BJ (cell line): ENCODE data around the gene LMTK3. TPM values are rescaled to one million over a fixed set of nuclear protein-coding genes. Genes with fewer than 3 reads are reported as not detected.
A peak's percentile ranks its signal among the peaks of the same experiment; 100 is the strongest.

ENCODE experiments used
- CTCF ChIA-PET: fragments of 350-600 bp; formaldehyde crosslinking; extraction: SDS; loops from one replicate; lab custom pipeline; 2021; ENCODE audit warnings: antibody characterized with exemption, inconsistent platforms; lab: Yijun Ruan, JAX
- POLR2A ChIA-PET: fragments of 300-600 bp; sonication (Branson Sonifier 250); formaldehyde crosslinking; extraction: SDS; loops from one replicate; lab custom pipeline; 2021; ENCODE audit warnings: antibody characterized with exemption; lab: Charles Lee
- DNase-seq: peaks from one replicate; pipeline ENCODE4 v3.0.0-alpha.2; 2011; ENCODE audit warnings: low read depth
- H3K27me3 ChIP-seq: 2 replicates; pipeline ENCODE4 v1.6.0; 2011; ENCODE audit warnings: low read length; ENCODE audit not compliant: control insufficient read depth, insufficient read depth
- H3K36me3 ChIP-seq: 2 replicates; pipeline ENCODE4 v1.5.1; 2011; ENCODE audit warnings: low read length; ENCODE audit not compliant: control insufficient read depth, insufficient read depth
- H3K4me3 ChIP-seq: 2 replicates; pipeline ENCODE4 v1.5.1; 2011; ENCODE audit warnings: low read depth, mild to moderate bottlenecking, control low read depth, low read length
- polyA plus RNA-seq: library from polyadenylated mRNA; depleted of rRNA; stranded (reverse); fragments of >200 nt; gene quantifications from 2 replicates; pipeline ENCODE4 v1.2.3, GENCODE V29; 2011
- TF ChIP-seq, protein P1 (sequence below): IDR thresholded peaks from 2 replicates; pipeline ENCODE4 v1.5.1; 2011; ENCODE audit warnings: low read depth, mild to moderate bottlenecking, control low read depth, inconsistent platforms, low read length, moderate library complexity; ENCODE audit not compliant: insufficient read depth

The LMTK3 gene
- polyA plus RNA-seq, 1 experiment = not detected

DNA sequence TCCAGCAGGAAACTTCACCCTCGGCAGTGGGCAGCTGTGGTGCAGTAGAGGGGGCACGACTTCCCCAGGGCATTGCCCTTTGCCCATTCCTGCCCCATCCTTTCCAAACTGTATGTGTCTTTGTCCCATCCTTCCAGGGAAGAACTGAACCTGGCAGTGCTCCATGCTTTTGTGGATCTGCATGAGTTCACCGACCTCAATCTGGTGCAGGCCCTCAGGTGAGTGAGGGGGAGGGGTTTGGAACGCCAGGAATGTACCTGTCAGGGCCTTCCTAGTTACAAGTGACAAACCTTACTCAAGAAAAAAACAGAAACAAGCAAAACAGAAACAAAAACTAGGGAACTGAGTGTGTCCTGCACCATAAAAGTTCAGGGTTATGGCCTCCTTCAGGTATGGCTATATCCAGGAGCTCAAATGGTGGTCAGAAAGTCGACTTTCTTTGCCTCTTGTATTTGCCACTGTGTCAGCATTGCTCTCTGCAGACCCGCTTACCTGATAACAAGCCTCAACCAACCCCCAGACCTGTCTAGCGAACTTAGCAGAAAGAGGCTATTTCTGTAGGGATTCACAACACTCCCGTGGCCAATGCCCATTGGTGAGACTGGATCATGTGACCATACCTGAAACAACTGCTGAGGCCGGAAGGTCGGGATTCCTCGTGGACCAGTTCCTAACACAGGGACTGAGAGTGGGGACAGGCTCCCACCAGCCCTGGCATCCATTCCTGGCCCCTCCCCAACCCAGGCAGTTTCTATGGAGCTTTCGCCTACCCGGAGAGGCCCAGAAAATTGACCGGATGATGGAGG lies 38.3 kb downstream of the LMTK3 start:
- Histone ChIP-seq H3K36me3 (peaks cover 59% of the 10 kb centered on the region), H3K4me3 (no peak overlapping the region), H3K27me3 (no peaks in the 10 kb centered on the region)
- CTCF ChIA-PET = interaction anchor here (1.2 kb wide), 1 partner anchor 16 kb away, joined by 4 read pairs; no protein-coding TSS in a partner anchor
- DNase-seq = no peak
- TF ChIP-seq, protein P1, sequence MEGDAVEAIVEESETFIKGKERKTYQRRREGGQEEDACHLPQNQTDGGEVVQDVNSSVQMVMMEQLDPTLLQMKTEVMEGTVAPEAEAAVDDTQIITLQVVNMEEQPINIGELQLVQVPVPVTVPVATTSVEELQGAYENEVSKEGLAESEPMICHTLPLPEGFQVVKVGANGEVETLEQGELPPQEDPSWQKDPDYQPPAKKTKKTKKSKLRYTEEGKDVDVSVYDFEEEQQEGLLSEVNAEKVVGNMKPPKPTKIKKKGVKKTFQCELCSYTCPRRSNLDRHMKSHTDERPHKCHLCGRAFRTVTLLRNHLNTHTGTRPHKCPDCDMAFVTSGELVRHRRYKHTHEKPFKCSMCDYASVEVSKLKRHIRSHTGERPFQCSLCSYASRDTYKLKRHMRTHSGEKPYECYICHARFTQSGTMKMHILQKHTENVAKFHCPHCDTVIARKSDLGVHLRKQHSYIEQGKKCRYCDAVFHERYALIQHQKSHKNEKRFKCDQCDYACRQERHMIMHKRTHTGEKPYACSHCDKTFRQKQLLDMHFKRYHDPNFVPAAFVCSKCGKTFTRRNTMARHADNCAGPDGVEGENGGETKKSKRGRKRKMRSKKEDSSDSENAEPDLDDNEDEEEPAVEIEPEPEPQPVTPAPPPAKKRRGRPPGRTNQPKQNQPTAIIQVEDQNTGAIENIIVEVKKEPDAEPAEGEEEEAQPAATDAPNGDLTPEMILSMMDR = no peak
- POLR2A ChIA-PET = interaction anchor here (0.7 kb wide), 1 partner anchor 15 kb away, joined by 3 read pairs; no protein-coding TSS in a partner anchor

DNA sequence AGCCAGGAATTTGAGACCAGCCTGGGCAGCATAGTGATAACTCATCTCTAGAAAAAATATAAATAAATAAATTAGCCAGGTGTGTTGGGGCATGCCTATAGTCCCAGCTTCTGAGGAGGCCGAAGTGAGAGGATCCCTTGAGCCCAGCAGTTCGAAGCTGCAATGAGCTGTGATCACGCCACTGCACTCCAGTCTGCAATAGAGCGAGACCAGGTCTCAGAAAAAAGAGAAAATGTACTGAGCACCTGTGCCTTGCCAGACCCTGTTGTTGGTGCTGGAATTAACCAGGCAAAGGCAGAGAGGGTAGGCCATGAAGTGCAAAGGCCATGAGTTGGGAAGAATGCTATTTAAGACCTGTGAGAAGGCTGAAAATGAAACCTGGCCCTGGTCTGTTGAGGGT lies 39.8 kb downstream of the LMTK3 start:
- TF ChIP-seq, protein P1 = no peak
- CTCF ChIA-PET = no interaction called here
- peaks cover 47% of the 10 kb centered on the region for H3K36me3 ChIP-seq
- POLR2A ChIA-PET = no interaction called here
- no peak for DNase-seq
- H3K27me3 ChIP-seq = no peaks in the 10 kb centered on the region
- no peak overlapping the region for H3K4me3 ChIP-seq

DNA sequence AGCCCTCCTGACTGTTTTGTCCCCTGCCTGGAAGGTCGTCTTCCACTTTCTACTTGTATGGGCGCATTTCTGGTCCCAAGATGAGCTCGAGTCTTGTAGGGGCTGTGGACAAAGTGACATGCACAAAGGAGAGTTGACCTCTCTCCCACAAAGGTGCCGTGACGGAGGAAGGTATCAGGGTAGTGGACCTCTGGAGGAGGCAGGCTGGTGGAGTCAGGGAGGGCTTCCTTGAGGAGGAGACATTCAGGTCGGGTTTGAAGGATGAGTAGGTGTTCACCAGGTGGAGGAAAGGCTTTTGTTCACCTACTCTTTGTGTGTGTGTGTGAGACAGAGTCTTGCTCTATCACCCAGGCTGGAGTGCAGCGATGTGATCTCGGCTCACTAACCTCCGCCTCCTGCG lies 40.8 kb downstream of the LMTK3 start:
- Histone ChIP-seq H3K4me3 (no peak overlapping the region), H3K27me3 (no peaks in the 10 kb centered on the region), H3K36me3 (peaks cover 46% of the 10 kb centered on the region)
- POLR2A ChIA-PET = no interaction called here
- TF ChIP-seq, protein P1 = no peak
- CTCF ChIA-PET = interaction anchor here (1.2 to 2.2 kb wide), 4 partner anchors 9 to 120 kb away, joined by 3 to 13 read pairs (median 6); no protein-coding TSS in a partner anchor
- no peak for DNase-seq

DNA sequence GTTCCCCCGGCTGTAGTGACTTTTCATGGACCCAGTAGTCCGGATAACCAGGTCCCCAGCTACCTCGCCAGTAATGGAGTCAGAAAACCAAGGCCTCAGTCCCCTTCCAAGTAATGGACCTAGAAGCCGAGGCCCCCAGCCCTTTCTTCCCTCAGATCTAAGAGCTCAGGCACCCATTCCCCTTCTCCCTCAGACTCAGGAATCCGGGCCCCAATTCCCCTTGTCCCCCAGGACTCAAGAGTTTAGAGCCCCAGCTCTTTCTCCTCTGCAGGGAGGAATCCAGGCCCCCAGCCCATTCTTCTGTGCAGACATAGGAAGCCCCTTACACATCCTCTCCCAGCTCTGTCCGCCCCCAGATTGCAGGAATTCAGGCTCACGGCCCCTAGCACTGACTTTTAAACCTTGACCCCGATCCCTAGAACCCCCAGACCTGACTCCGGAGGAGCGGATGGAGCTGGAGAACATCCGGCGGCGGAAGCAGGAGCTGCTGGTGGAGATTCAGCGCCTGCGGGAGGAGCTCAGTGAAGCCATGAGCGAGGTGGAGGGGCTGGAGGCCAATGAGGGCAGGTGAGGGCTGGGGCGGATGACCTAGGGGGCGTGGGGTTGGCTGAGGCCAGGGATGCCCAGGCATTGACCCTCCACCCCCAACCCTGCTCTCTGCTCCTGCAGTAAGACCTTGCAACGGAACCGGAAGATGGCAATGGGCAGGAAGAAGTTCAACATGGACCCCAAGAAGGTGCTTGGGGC lies 41.5 kb downstream of the LMTK3 start:
- no peak for DNase-seq
- peaks cover 39% of the 10 kb centered on the region for H3K36me3 ChIP-seq
- POLR2A ChIA-PET = no interaction called here
- no peaks in the 10 kb centered on the region for H3K27me3 ChIP-seq
- H3K4me3 ChIP-seq = peak overlapping the region; percentile 93
- CTCF ChIA-PET = interaction anchor here (1.2 to 2.2 kb wide), 4 partner anchors 10 to 119 kb away, joined by 3 to 13 read pairs (median 6); no protein-coding TSS in a partner anchor
- TF ChIP-seq, protein P1 = no peak
